Calu3 (cell line): ENCODE measurements around the gene COQ8B. TPM values are rescaled to one million over a fixed set of nuclear protein-coding genes. Genes with fewer than 3 reads are reported as not detected.

Experiments
- BruUV-seq: library from RNA; stranded (reverse); fragments of 400-500 nt; replicated peaks from 2 replicates; lab custom pipeline; 2021; lab: Mats Ljungman, UMichigan
- CTCF ChIA-PET: fragments of 300-600 bp; sonication (Branson Sonifier 250); formaldehyde crosslinking; loops from one replicate; lab custom pipeline; 2022; ENCODE audit warnings: antibody characterized with exemption; lab: Charles Lee
- DNase-seq: peaks from one replicate; pipeline ENCODE4 v3.0.0; 2022
- H3K27ac Mint-ChIP-seq: one replicate; pipeline ENCODE4 v1.8.0; 2022; ENCODE audit warnings: mixed read lengths; ENCODE audit not compliant: unreplicated experiment
- H3K27me3 Mint-ChIP-seq: one replicate; pipeline ENCODE4 v1.8.0; 2022; ENCODE audit warnings: mixed read lengths; ENCODE audit not compliant: unreplicated experiment
- H3K36me3 Mint-ChIP-seq: one replicate; pipeline ENCODE4 v1.8.0; 2022; ENCODE audit warnings: mild to moderate bottlenecking, moderate library complexity, mixed read lengths; ENCODE audit not compliant: insufficient read depth, unreplicated experiment
- H3K4me1 Mint-ChIP-seq: one replicate; pipeline ENCODE4 v1.8.0; 2022; ENCODE audit warnings: mild to moderate bottlenecking, low read depth, mixed read lengths; ENCODE audit not compliant: unreplicated experiment
- H3K4me3 Mint-ChIP-seq: one replicate; pipeline ENCODE4 v1.8.0; 2022; ENCODE audit warnings: mild to moderate bottlenecking, low read depth, moderate library complexity, mixed read lengths; ENCODE audit not compliant: unreplicated experiment
- H3K9me3 Mint-ChIP-seq: one replicate; pipeline ENCODE4 v1.8.0; 2022; ENCODE audit warnings: low read depth, mixed read lengths; ENCODE audit not compliant: unreplicated experiment
- intact Hi-C: fragments of 100-400 bp; cut with micrococcal nuclease; formaldehyde crosslinking; loops from one replicate; pipeline ENCODE4 v1.10.0; 2022; ENCODE audit not compliant: unreplicated experiment
- total RNA-seq: library from RNA; stranded (reverse); gene quantifications from 2 replicates; pipeline ENCODE4 v1.2.3, GENCODE V29; 2022
- TF ChIP-seq, protein P1 (sequence below): fragments of 200-600 bp; IDR thresholded peaks from one replicate; pipeline ENCODE4 v1.8.0; 2022; ENCODE audit warnings: antibody characterized with exemption; ENCODE audit not compliant: unreplicated experiment

COQ8B gene
- total RNA-seq, 1 experiment from 2014 or later = 55.9 TPM

DNA sequence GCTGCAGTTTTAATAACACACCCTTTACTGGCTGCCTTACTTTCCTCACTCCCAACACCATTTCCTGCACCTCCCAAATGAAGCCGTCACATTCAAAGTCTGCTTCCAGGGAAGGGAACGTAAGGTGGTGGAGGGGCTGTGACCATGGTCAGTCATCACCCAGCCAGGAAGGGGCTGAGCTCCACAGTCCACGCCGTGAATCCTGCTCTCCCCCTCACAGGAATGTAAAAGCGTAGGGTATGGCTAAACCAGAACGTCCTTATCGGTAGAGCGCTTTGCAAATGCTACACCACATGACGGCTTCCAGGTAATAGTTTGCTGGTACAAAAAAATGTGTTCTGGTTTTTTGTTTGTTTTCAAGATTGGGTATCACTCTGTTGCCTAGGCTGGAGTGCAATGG is 33.2 kb downstream of the COQ8B start:
- intact Hi-C loops = no loop called here
- CTCF ChIA-PET = interaction anchor here (0.6 kb wide), 1 partner anchor 1130 kb away, joined by 6 read pairs; no protein-coding TSS in a partner anchor

DNA sequence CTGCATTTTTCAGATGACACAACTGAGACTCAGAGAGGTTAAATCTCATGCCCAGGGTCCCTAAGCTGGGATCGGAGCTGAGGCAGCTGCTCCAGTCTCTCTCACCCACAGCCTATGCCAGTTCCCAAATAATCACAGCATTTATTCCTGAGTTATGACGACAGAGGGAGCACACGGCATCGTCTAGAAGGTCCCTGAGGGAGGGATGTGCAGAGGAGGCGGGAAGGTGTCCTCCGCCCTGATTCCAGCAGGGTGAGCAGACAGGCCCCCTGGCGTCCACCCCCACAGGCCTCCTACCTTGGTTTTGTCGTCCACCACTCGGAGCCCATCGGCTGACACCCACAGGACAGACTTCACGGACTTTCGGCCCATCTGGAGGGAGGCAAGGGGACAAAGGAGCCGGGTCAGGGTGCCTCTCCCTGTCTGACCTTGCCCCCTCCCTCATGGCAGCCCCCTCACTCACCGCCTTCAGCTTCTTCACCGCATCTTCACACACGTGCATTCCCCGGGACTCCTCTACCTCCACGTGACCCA is 34.2 kb downstream of the COQ8B start:
- DNase-seq = no peak
- TF ChIP-seq, protein P1, sequence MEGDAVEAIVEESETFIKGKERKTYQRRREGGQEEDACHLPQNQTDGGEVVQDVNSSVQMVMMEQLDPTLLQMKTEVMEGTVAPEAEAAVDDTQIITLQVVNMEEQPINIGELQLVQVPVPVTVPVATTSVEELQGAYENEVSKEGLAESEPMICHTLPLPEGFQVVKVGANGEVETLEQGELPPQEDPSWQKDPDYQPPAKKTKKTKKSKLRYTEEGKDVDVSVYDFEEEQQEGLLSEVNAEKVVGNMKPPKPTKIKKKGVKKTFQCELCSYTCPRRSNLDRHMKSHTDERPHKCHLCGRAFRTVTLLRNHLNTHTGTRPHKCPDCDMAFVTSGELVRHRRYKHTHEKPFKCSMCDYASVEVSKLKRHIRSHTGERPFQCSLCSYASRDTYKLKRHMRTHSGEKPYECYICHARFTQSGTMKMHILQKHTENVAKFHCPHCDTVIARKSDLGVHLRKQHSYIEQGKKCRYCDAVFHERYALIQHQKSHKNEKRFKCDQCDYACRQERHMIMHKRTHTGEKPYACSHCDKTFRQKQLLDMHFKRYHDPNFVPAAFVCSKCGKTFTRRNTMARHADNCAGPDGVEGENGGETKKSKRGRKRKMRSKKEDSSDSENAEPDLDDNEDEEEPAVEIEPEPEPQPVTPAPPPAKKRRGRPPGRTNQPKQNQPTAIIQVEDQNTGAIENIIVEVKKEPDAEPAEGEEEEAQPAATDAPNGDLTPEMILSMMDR = no peak
- Mint-ChIP-seq H3K27me3 (no peaks in the 10 kb centered on the region), H3K9me3 (no peaks in the 10 kb centered on the region), H3K27ac (no peak overlapping the region), H3K4me3 (no peak overlapping the region), H3K4me1 (no peaks in the 10 kb centered on the region), H3K36me3 (peaks cover under 1% of the 10 kb centered on the region)
- CTCF ChIA-PET = no interaction called here
- BruUV-seq = no TSS peak
- intact Hi-C loops = no loop called here

More for the DNA sequence above, 33.2 kb downstream of the COQ8B start:
- Mint-ChIP-seq H3K27ac (no peak overlapping the region), H3K27me3 (no peaks in the 10 kb centered on the region), H3K36me3 (no peaks in the 10 kb centered on the region), H3K4me1 (no peaks in the 10 kb centered on the region), H3K4me3 (no peak overlapping the region), H3K9me3 (no peaks in the 10 kb centered on the region)
- no peak for DNase-seq
- BruUV-seq = no TSS peak
- TF ChIP-seq, protein P1 = no peak

DNA sequence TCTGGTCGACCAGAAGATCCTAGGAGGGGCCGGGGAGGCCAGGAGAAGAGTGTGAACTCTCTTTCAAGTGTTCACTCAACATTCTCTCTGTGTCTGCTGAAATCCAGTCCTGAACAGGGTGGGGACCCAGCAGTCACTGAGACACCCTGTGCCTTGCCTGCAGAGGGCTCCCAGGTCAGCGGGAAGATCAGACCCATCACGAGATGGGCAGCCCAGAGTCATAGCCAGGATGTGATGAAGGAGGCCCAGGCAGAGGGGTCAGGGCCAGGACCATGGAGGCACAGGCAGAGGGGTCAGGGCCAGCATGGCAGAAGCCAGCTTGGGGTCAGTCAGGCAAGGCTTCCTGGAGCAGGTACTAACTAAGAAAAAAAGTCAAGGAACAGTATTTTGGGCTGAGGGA is 35.6 kb downstream of the COQ8B start:
- no peaks in the 10 kb centered on the region for H3K4me1 Mint-ChIP-seq
- no peaks in the 10 kb centered on the region for H3K9me3 Mint-ChIP-seq
- no TSS peak for BruUV-seq
- TF ChIP-seq, protein P1 = no peak
- no peak overlapping the region for H3K27ac Mint-ChIP-seq
- intact Hi-C loops = no loop called here
- DNase-seq = no peak
- H3K27me3 Mint-ChIP-seq = no peaks in the 10 kb centered on the region
- CTCF ChIA-PET = no interaction called here
- peaks cover 6% of the 10 kb centered on the region for H3K36me3 Mint-ChIP-seq
- H3K4me3 Mint-ChIP-seq = no peak overlapping the region

DNA sequence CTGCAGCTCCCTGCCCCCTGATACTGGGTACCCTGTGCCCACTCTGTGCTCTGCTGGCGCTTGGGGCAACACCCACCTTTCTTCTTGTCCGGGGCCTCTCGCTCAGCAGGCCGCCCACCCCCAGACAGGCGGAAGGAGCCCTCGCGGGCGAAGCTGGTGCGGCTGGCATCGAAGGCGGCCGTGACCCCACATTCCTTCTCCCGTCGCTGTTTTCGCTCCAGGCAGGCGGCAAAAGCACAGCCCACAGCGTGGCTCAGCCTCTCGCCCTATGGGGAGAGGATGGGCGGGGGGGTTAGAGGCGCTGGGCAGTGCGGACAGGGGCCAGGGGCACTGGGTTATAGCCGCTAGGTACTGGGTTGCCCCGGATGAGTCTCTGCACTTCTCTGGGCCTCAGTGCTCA is 39.5 kb downstream of the COQ8B start:
- Mint-ChIP-seq H3K27me3 (no peaks in the 10 kb centered on the region), H3K36me3 (peaks cover 6% of the 10 kb centered on the region), H3K4me1 (no peaks in the 10 kb centered on the region), H3K4me3 (no peak overlapping the region), H3K9me3 (no peaks in the 10 kb centered on the region), H3K27ac (no peak overlapping the region)
- no TSS peak for BruUV-seq
- CTCF ChIA-PET = no interaction called here
- DNase-seq = no peak
- intact Hi-C loops = no loop called here
- TF ChIP-seq, protein P1 = no peak
